Smooth muscle cell (in vitro differentiated cells): ENCODE results near the gene WHRN. TPM values are rescaled to one million over a fixed set of nuclear protein-coding genes. Genes with fewer than 3 reads are reported as not detected.

Source experiments
- DNase-seq: peaks from one replicate; lab custom pipeline; 2025; ENCODE audit not compliant: unreplicated experiment; lab: John Stamatoyannopoulos, UW
- H2AFZ ChIP-seq: fragments of 200-600 bp; sonication (generic); 2 replicates; pipeline ENCODE4 v1.6.0; 2016; ENCODE audit warnings: antibody characterized with exemption, low read depth, mild to moderate bottlenecking
- H3F3A ChIP-seq: fragments of 200-600 bp; sonication (generic); 2 replicates; pipeline ENCODE4 v1.6.0; 2017; ENCODE audit warnings: antibody characterized with exemption, low read depth
- H3K27ac ChIP-seq: fragments of 200-600 bp; sonication (generic); 2 replicates; pipeline ENCODE4 v1.5.1; 2016; ENCODE audit warnings: low read depth, mild to moderate bottlenecking
- H3K27me3 ChIP-seq: fragments of 200-600 bp; sonication (generic); 2 replicates; pipeline ENCODE4 v1.6.1; 2016; ENCODE audit warnings: low read depth, mild to moderate bottlenecking
- H3K36me3 ChIP-seq: fragments of 200-600 bp; sonication (generic); 2 replicates; pipeline ENCODE4 v1.5.1; 2016; ENCODE audit warnings: low read depth
- H3K4me1 ChIP-seq: fragments of 200-600 bp; sonication (generic); 2 replicates; pipeline ENCODE4 v1.5.1; 2016; ENCODE audit warnings: low read depth
- H3K4me2 ChIP-seq: fragments of 200-600 bp; sonication (generic); 2 replicates; pipeline ENCODE4 v1.6.0; 2016; ENCODE audit warnings: mild to moderate bottlenecking
- H3K4me3 ChIP-seq: fragments of 200-600 bp; sonication (generic); 2 replicates; pipeline ENCODE4 v1.5.1; 2016; ENCODE audit warnings: mild to moderate bottlenecking
- H3K79me2 ChIP-seq: fragments of 200-600 bp; sonication (generic); 2 replicates; pipeline ENCODE4 v1.6.0; 2016; ENCODE audit warnings: low read depth, mild to moderate bottlenecking
- H3K9ac ChIP-seq: fragments of 200-600 bp; sonication (generic); 2 replicates; pipeline ENCODE4 v1.6.0; 2016; ENCODE audit warnings: low read depth
- H3K9me3 ChIP-seq: fragments of 200-600 bp; sonication (generic); replicated peaks from 2 replicates; pipeline ENCODE4 v1.5.1; 2016; ENCODE audit warnings: low read depth
- H4K20me1 ChIP-seq: fragments of 200-600 bp; sonication (generic); 2 replicates; pipeline ENCODE4 v1.6.0; 2016; ENCODE audit warnings: low read depth
- CTCF ChIP-seq: fragments of 200-600 bp; sonication (generic); IDR thresholded peaks from 2 replicates; pipeline ENCODE4 v1.5.1; 2017; ENCODE audit warnings: borderline replicate concordance, mild to moderate bottlenecking, antibody characterized with exemption; ENCODE audit not compliant: insufficient read depth, poor library complexity, severe bottlenecking
- WGBS: methylation state at CpG from one replicate; pipeline ENCODE4 v1.1.7; 2016; ENCODE audit warnings: low lambda C conversion rate; 5-methylcytosine and 5-hydroxymethylcytosine counted together
- polyA plus RNA-seq: library from polyadenylated mRNA; unstranded; fragments of >200 nt; fragmentation: Nextera tagmentation; extraction: Ambion mirVana; gene quantifications from 2 replicates; pipeline ENCODE4 v1.2.1, GENCODE V29; 2016
- total RNA-seq: library from RNA; depleted of rRNA; stranded (reverse); fragments of >200 nt; gene quantifications from 2 replicates; pipeline ENCODE4 v1.2.3, GENCODE V29; 2014

The WHRN gene
- total and polyA plus RNA-seq, 2 experiments from 2014 or later = 3.6 to 12.9 TPM

DNA sequence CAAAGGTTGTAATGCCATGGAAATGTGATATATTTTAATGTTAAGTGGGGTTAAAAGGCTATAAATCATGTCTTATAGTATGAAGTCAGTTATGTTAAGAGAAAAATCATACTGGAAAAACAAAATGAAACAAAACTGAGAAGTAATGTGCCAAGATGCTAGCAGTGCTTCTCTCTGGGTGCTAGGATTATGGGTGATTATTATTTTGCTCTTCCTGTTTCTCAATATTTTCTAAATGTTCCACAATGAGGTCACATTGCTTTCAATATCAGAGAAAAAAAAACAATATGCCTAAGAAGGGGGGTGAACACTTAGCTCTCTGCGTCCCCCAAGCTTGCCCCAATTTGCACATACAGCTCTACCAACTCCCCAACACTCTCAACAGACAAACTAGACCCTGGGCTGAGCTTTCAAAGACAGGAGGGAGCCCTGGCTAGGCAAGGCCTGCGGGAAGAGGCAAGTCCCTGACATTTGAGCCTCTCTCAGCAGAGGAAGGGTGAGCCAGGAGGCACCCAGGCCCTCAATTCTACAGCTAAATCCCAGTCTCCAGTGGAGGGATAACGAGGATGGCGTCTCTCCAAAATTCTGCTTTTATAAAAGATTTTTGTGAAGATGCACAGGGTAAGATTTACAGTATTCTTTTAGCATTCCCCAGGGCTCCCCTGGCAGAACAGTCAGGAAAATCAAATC is 24.4 kb downstream of the WHRN start:
- H3K9ac ChIP-seq = no peak overlapping the region
- H3K27ac ChIP-seq = no peak overlapping the region
- no peak overlapping the region for H2AFZ ChIP-seq
- no peak for TF ChIP-seq CTCF
- DNase-seq = no peak
- no peaks in the 10 kb centered on the region for H3K79me2 ChIP-seq
- H3K9me3 ChIP-seq = no peaks in the 10 kb centered on the region
- peaks cover 12% of the 10 kb centered on the region for H4K20me1 ChIP-seq
- no peaks in the 10 kb centered on the region for H3K4me1 ChIP-seq
- 93% methylated on average over 4 of the region's 4 CpGs for WGBS
- H3K4me3 ChIP-seq = no peak overlapping the region
- no peaks in the 10 kb centered on the region for H3K36me3 ChIP-seq
- no peaks in the 10 kb centered on the region for H3K27me3 ChIP-seq
- H3F3A ChIP-seq = no peaks in the 10 kb centered on the region
- H3K4me2 ChIP-seq = no peak overlapping the region

DNA sequence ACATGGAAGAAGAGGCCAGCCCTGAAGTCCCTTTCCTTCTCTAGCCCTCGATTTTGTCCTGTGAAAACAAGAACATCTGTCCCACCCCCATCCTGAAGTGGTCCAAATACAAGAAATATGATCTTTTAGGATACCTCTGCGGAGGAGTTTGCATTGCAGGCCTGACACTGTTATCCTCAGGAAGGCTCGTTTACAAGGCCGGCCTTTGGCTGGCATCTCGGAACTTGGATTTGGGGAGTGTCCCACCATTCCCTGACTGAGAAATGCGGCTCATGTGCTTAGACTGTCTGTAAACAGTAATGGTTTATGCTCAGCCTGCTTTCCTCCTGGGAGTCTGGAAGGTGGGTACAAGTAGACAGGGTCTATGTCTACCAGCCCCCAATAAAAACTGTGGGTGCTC is 26.4 kb downstream of the WHRN start:
- Histone ChIP-seq H3K36me3 (no peaks in the 10 kb centered on the region), H3F3A (no peaks in the 10 kb centered on the region), H4K20me1 (peaks cover 3% of the 10 kb centered on the region), H3K79me2 (no peaks in the 10 kb centered on the region), H3K4me3 (no peak overlapping the region), H3K9me3 (no peaks in the 10 kb centered on the region), H2AFZ (no peak overlapping the region), H3K4me2 (no peak overlapping the region), H3K4me1 (no peaks in the 10 kb centered on the region), H3K9ac (no peak overlapping the region), H3K27ac (no peak overlapping the region), H3K27me3 (no peaks in the 10 kb centered on the region)
- 95% methylated on average over 6 of the region's 6 CpGs for WGBS
- no peak for TF ChIP-seq CTCF
- DNase-seq = no peak

- no peak overlapping the region for H3K9ac ChIP-seq
- WGBS = 94% methylated on average over 11 of the region's 11 CpGs
- TF ChIP-seq CTCF = no peak
Observed at GRCh38 chr9:114478459-114478858, 26.8 kb downstream of the WHRN start.

DNA sequence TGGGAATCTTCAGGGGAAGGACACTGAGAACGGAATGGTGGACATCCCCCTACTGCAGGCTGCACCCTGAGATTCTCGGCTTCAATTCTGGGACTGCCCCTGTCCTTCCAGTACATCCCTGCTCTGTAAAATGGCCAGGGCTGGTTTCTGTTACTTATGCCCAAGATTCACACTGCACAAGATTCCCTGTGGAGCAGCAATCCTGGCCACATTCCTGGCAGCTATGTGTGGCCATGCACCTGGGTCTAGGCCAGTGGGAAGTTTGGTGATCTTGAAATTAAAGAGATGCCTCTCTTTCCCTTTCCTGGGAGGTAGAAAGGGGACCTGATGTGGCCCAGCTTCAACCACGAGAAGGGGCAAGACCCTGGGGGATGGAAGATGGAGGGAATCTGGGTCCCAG is 27.6 kb downstream of the WHRN start:
- Histone ChIP-seq H3F3A (no peaks in the 10 kb centered on the region), H3K27me3 (no peaks in the 10 kb centered on the region), H4K20me1 (peaks cover under 1% of the 10 kb centered on the region), H2AFZ (no peak overlapping the region), H3K9me3 (no peaks in the 10 kb centered on the region), H3K4me3 (no peak overlapping the region), H3K36me3 (no peaks in the 10 kb centered on the region), H3K27ac (no peak overlapping the region), H3K79me2 (no peaks in the 10 kb centered on the region), H3K4me1 (no peaks in the 10 kb centered on the region), H3K4me2 (no peak overlapping the region), H3K9ac (no peak overlapping the region)
- 93% methylated on average over 3 of the region's 3 CpGs for WGBS
- no peak for TF ChIP-seq CTCF
- DNase-seq = no peak

More at GRCh38 chr9:114478459-114478858, 26.8 kb downstream of the WHRN start:
- no peak overlapping the region for H2AFZ ChIP-seq
- no peaks in the 10 kb centered on the region for H3K36me3 ChIP-seq
- no peaks in the 10 kb centered on the region for H3K79me2 ChIP-seq
- no peak overlapping the region for H3K4me2 ChIP-seq
- DNase-seq = no peak
- H3K4me3 ChIP-seq = no peak overlapping the region
- no peaks in the 10 kb centered on the region for H3F3A ChIP-seq
- no peak overlapping the region for H3K27ac ChIP-seq
- H3K4me1 ChIP-seq = no peaks in the 10 kb centered on the region
- H4K20me1 ChIP-seq = peaks cover 3% of the 10 kb centered on the region
- no peaks in the 10 kb centered on the region for H3K9me3 ChIP-seq
- H3K27me3 ChIP-seq = no peaks in the 10 kb centered on the region
